Measurements from ENCODE around the gene TXN2.
"Not testable (repeated sequence)": the region's sequence is repeated elsewhere in the genome, so short reads cannot be mapped to it uniquely, and the experiment has no call there.

Gene TXN2

DNA sequence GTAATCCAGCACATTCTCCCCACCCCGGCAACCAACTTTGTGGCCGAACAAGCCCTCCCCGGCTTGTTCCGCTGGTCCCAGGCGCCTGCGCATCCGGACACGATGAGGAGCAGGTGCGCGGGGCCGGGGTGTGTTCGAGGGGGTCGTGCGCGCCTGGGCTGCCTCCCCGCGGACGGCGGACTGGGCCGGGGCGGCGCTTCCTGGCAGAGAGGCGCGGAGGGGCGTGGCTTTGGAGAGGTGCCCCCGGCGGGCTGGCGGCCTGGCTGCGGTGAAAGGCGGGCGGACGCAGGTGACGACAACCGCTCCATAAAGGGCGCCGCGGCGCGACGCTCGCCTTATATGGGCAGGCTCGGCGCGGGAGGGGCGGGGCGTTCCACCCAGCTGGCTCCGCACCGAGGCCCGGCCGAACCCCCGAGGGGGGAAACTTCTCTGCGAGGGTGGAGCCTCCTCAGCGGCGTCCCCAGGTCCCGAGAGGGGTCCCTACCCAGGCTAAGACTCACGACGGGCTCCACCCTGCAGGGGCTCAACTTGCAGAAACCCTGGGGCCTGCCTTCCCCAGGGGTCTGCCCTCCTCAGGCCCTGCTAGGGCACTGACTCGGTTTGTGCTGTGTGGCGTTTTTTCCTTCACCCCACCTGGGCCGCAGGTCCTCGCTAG is 26.4 kb downstream of the TXN2 start:
- ChIA-PET POLR2A (interaction anchor here (0.6 to 0.7 kb wide), 2 partner anchors 25 to 53 kb away, joined by 3 to 14 read pairs; no protein-coding TSS in a partner anchor), CTCF (interaction anchor here (1.0 to 3.3 kb wide), 6 partner anchors 9 to 154 kb away, joined by 3 to 17 read pairs (median 6); no protein-coding TSS in a partner anchor)
- TF ChIP-seq, protein P1, sequence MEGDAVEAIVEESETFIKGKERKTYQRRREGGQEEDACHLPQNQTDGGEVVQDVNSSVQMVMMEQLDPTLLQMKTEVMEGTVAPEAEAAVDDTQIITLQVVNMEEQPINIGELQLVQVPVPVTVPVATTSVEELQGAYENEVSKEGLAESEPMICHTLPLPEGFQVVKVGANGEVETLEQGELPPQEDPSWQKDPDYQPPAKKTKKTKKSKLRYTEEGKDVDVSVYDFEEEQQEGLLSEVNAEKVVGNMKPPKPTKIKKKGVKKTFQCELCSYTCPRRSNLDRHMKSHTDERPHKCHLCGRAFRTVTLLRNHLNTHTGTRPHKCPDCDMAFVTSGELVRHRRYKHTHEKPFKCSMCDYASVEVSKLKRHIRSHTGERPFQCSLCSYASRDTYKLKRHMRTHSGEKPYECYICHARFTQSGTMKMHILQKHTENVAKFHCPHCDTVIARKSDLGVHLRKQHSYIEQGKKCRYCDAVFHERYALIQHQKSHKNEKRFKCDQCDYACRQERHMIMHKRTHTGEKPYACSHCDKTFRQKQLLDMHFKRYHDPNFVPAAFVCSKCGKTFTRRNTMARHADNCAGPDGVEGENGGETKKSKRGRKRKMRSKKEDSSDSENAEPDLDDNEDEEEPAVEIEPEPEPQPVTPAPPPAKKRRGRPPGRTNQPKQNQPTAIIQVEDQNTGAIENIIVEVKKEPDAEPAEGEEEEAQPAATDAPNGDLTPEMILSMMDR (IDR thresholded peaks at IDR 0.05; ENCODE audit: control extremely low read depth, extremely low read depth, low read depth, missing control alignments): peak; percentile 16
- DNase-seq (ENCODE audit: extremely low spot score): peak; percentile 90

DNA sequence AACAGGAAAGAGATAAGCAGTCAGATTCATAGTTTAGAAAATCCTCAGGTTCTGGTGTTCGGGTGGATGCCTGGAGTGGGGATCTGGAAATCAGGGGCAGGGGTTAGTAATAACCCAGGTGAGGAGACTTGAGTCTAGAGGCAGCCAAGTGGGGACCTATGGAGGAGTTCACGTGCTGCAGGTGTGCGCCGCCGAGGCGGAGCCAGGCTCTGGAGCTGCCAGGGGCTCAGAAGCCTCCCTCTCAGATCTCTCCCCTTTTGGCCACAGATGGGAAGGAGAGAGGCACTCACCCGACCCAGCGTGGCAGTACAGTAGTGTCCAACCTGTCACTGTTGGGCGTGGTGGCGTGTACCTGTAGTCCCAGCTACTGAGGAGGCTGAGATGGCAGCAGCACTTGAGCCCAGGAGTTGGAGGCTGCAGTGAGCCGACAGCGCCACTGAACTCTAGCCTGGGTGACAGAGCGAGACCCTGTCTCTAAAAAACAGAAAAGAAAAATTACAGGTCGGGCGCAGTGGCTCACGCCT is 27.5 kb downstream of the TXN2 start:
- ChIA-PET CTCF (interaction anchor here (1.8 to 3.3 kb wide), 4 partner anchors 10 to 153 kb away, joined by 5 to 17 read pairs (median 8); no protein-coding TSS in a partner anchor), POLR2A (no interaction called here)
- TF ChIP-seq, protein P1 (IDR thresholded peaks at IDR 0.05; ENCODE audit: control extremely low read depth, extremely low read depth, low read depth, missing control alignments): no peak
- DNase-seq (ENCODE audit: extremely low spot score): no peak

DNA sequence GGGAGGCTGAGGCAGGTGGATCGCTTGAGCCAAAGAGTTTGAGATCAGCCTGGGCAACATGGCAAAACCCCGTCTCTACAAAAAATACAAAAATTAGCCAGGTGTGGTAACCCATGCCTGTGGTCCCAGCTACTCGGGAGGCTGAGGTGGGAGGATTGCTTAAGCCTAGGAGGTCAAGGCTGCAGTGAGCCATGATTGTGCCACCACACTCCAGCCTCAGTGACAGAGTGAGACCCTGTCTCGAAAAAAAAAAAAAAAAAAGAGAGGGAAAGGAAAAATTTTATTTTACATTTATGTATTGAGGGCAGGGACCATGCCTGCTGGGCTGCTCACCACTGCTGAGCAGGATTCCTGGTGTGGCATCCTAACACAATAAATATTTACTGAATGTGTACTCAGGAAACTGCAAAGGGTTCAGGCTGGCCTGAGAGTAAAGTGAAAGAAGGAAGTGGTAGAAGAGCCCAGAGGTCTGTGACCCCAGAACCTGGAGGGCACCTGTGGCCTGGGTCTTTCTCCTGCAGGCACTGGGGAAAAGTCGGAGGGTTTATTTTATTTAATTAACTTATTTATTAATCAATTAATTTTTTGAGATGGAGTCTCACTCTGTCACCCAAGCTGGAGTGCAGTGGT is 28.3 kb downstream of the TXN2 start:
- DNase-seq (ENCODE audit: extremely low spot score); POLR2A ChIA-PET: not testable (repeated sequence)
- CTCF ChIA-PET: interaction anchor here (1.8 to 2.3 kb wide), 2 partner anchors 9 to 152 kb away, joined by 6 read pairs; no protein-coding TSS in a partner anchor

DNA sequence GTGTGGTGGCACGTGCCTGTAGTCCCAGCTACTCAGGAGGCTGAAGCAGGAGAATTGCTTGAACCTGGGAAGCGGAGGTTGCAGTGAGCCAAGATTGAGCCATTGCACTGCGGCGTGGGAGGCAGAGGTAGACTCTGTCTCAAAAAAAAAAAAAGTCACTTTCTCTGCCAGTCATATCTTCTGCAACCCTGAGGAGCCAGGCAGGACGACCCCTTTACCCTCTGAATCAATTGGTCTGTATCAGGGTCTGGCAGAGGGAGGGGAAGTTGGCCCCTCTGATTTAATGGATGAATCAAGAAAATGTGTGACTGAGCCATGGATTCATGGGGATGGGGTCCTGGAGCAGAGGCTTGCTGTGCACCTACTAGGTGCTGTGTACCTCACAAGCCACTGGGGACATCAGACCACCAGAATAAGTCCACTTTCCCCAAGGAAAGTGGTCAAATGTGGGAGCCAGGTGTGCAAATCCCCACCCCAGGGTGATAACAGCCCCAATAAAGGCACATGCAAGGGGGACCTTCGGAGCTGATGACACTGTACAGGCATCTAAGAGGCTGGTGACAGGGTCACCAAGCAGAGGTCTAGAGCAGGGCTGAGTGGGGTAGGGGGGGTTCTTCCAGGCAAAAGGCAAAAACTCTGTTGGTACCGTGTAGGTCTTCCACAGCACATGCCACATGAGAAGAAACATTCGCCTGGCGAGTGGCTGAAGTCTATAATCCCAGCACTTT is 29.0 kb downstream of the TXN2 start:
- no peak for DNase-seq (ENCODE audit: extremely low spot score)
- TF ChIP-seq, protein P1 (IDR thresholded peaks at IDR 0.05; ENCODE audit: control extremely low read depth, extremely low read depth, low read depth, missing control alignments): no peak
- ChIA-PET CTCF (interaction anchor here (0.9 to 2.7 kb wide), 4 partner anchors 10 to 152 kb away, joined by 3 to 9 read pairs (median 4); no protein-coding TSS in a partner anchor), POLR2A (interaction anchor here (1.0 to 1.5 kb wide), 2 partner anchors 17 to 121 kb away, joined by 3 read pairs; no protein-coding TSS in a partner anchor)

DNA sequence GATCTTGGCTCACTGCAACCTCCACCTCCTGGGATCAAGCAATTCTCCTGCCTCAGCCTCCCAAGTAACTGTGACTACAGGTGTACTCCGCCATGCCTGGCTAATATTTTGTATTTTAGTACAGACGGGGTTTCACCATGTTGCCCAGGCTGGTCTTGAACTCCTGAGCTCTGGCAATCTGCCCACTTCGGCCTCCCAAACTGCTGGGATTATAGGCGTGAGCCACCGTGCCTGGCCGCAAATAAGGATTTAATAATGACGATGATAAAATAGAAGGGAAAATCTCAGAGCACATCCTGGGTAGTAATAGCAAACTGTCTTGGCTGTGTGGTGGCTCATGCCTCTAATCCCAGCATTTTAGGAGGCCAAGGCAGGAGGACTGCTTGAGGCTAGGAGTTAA is 30.5 kb downstream of the TXN2 start:
- POLR2A ChIA-PET: interaction anchor here (1.5 kb wide), 1 partner anchor 15 kb away, joined by 3 read pairs; no protein-coding TSS in a partner anchor
- not testable (repeated sequence) for DNase-seq (ENCODE audit: extremely low spot score)
- CTCF ChIA-PET: interaction anchor here (1.0 to 2.7 kb wide), 2 partner anchors 20 to 21 kb away, joined by 3 to 9 read pairs; no protein-coding TSS in a partner anchor

DNA sequence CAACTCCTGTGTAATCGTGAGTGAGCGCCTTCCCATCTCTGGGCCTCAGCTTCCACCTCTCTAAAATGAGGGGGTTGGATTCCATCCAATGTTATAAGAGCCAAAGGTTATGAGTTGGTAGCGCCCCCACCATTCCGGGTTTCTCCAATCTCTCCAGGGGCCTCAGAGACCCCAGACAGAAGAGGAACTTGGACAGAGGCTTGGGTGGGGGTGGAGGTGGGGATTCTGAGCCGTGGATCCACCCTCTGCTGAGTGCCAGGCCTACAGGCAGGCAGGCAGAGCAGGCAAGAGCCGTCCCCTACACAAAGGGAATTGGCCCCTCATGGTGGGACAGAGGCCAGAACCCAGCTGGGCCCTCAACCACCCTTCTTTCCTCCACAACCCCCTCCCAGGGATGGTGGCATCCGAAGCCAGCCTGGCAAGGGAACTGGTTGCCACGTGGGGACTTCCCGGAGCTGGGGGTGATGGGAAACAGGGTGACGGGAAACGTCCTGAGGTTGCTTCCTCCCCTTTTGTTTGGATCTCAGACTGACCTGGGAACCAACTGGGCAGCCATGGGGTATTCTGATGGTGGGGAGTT is 31.8 kb downstream of the TXN2 start:
- no peak for DNase-seq (ENCODE audit: extremely low spot score)
- TF ChIP-seq, protein P1 (IDR thresholded peaks at IDR 0.05; ENCODE audit: control extremely low read depth, extremely low read depth, low read depth, missing control alignments): no peak
- CTCF ChIA-PET: interaction anchor here (2.7 kb wide), 1 partner anchor 21 kb away, joined by 9 read pairs; no protein-coding TSS in a partner anchor
- POLR2A ChIA-PET: no interaction called here

DNA sequence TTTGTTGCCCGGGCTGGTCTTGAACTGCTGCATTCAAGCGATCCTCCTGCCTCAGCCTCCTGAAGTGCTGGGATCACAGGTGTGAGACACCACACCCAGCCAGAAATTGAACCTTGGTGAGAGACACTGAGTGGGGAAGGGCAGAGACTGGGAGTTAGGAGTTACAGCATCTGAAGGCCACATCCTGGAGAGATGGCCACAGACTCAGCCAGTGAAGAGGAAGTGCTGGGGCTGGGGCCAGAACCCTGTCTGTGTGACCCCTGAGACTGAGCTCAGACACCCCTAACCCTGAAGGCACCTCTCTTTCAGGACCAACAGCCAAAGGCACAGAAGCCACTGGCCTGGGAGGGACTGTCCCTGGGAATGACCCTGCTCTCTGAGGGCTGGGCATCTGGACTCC is 33.8 kb downstream of the TXN2 start:
- ChIA-PET POLR2A (no interaction called here), CTCF (no interaction called here)
- no peak for DNase-seq (ENCODE audit: extremely low spot score)
- TF ChIP-seq, protein P1 (IDR thresholded peaks at IDR 0.05; ENCODE audit: control extremely low read depth, extremely low read depth, low read depth, missing control alignments): no peak
